Panc1 (cell line): ENCODE results near the gene TMEM256. TPM values are rescaled to one million over a fixed set of nuclear protein-coding genes. Genes with fewer than 3 reads are reported as not detected.

Source experiments
- ATAC-seq: fragments of 200-7000 bp; cut with Tn5 transposase; 2 replicates; pipeline ENCODE4 v1.9.1; 2020; ENCODE audit warnings: mild to moderate bottlenecking, moderate library complexity
- BruUV-seq: library from RNA; stranded (reverse); fragments of 400-500 nt; replicated peaks from 2 replicates; lab custom pipeline; 2021; lab: Mats Ljungman, UMichigan
- CTCF ChIA-PET: fragments of 300-600 bp; sonication (Branson Sonifier 250); formaldehyde crosslinking; loops from one replicate; lab custom pipeline; 2022; ENCODE audit warnings: antibody characterized with exemption; lab: Charles Lee
- POLR2A ChIA-PET: fragments of 300-600 bp; sonication (Branson Sonifier 250); formaldehyde crosslinking; loops from one replicate; lab custom pipeline; 2022; ENCODE audit warnings: antibody characterized with exemption; lab: Charles Lee
- DNase-seq: peaks from one replicate; pipeline ENCODE4 v3.0.0-alpha.2; 2010; ENCODE audit warnings: low read depth, low spot score
- H3K27ac ChIP-seq: 2 replicates; pipeline ENCODE4 v1.5.1; 2011; ENCODE audit warnings: mild to moderate bottlenecking, low read length, inconsistent platforms
- H3K27me3 ChIP-seq: fragments of 200-500 bp; sonication (Bioruptor generic); 2 replicates; pipeline ENCODE4 v1.6.0; 2014; ENCODE audit warnings: low read length, inconsistent platforms; ENCODE audit not compliant: control insufficient read depth, insufficient read depth
- H3K36me3 ChIP-seq: fragments of 200-500 bp; sonication (Bioruptor generic); 2 replicates; pipeline ENCODE4 v1.5.1; 2014; ENCODE audit warnings: inconsistent platforms, mild to moderate bottlenecking, low read length, moderate library complexity; ENCODE audit not compliant: control insufficient read depth, insufficient read depth
- H3K4me1 ChIP-seq: 2 replicates; pipeline ENCODE4 v1.5.1; 2011; ENCODE audit warnings: inconsistent platforms, mild to moderate bottlenecking, low read length, moderate library complexity; ENCODE audit not compliant: control insufficient read depth, insufficient read depth
- H3K4me3 ChIP-seq, 2 experiments: 2 replicates each; pipeline ENCODE4 v1.5.1; 2011 to 2012; ENCODE audit warnings: low read depth in 2 of 2, low read length in 2 of 2, mild to moderate bottlenecking in 2 of 2, inconsistent platforms in 1 of 2, moderate library complexity in 1 of 2
- H3K9me3 ChIP-seq: fragments of 200-500 bp; sonication (Bioruptor generic); 2 replicates; pipeline ENCODE4 v1.5.1; 2014; ENCODE audit warnings: low read depth, mild to moderate bottlenecking, inconsistent platforms, low read length, moderate library complexity; ENCODE audit not compliant: control insufficient read depth, insufficient read depth
- POLR2AphosphoS5 ChIP-seq: IDR thresholded peaks from 2 replicates; pipeline ENCODE4 v1.6.1; 2012; ENCODE audit warnings: mild to moderate bottlenecking, low read depth, low read length, moderate library complexity
- SIN3A ChIP-seq: IDR thresholded peaks from 2 replicates; pipeline ENCODE4 v1.6.1; 2012; ENCODE audit warnings: low read depth, mild to moderate bottlenecking, low read length, moderate library complexity, borderline replicate concordance; ENCODE audit not compliant: insufficient read depth
- TCF7L2 ChIP-seq: IDR thresholded peaks from 2 replicates; pipeline ENCODE4 v1.6.1; 2011; ENCODE audit warnings: mild to moderate bottlenecking, low read depth, low read length, inconsistent platforms
- in situ Hi-C: cut with HindIII; loops from 2 replicates; pipeline ENCODE4 v1.10.0; 2016; ENCODE audit warnings: low sequenced_read_pairs, low pct_unique_long_range_greater_than_20kb
- intact Hi-C: fragments of 100-400 bp; cut with micrococcal nuclease; formaldehyde crosslinking; loops from one replicate; pipeline ENCODE4 v1.10.0; 2022; ENCODE audit not compliant: unreplicated experiment
- total RNA-seq: library from RNA; stranded (reverse); gene quantifications from one replicate; pipeline ENCODE4 v1.2.1, GENCODE V29; 2021; ENCODE audit not compliant: unreplicated experiment
- TF ChIP-seq, protein P1 (sequence below): fragments of 450-650 bp; IDR thresholded peaks from 2 replicates; pipeline ENCODE4 v1.5.1; 2017; ENCODE audit warnings: mild to moderate bottlenecking
- TF ChIP-seq, protein P2 (sequence below), 2 experiments: IDR thresholded peaks; 2 replicates each; pipeline ENCODE4 v1.6.1; 2011 to 2012; ENCODE audit warnings: low read depth in 2 of 2, control low read depth in 1 of 2, low read length in 1 of 2, mild to moderate bottlenecking in 1 of 2, moderate library complexity in 1 of 2; ENCODE audit not compliant: insufficient read depth in 1 of 2

TMEM256 gene
- total RNA-seq, 1 experiment from 2014 or later, result 35.8 TPM

DNA sequence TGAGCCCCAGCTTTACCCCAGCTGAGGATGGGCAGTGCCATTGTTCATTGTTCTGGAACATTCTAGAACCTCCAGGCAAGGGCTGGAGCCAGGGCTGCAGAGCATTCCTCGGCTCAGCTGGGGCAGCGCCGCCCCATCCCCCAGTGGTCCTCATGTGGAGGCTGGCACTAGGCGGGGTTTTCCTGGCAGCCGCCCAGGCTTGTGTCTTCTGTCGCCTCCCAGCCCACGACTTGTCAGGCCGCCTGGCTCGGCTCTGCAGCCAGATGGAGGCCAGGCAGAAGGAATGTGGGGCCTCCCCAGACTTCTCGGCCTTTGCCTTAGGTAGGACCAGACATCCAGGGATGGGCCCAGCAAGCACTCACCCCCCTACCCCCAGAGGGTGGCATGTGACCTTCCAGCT, 48.8 kb downstream of the TMEM256 start, which contains the start of gene TMEM95:
Gene TMEM95 (plus strand): TSS at position 104 of the 400 bp plus-strand sequence. CDS start 49 bp downstream, at position 153.
- BruUV-seq, result no TSS peak
- DNase-seq (no peak), ATAC-seq (no peak)
- ChIA-PET POLR2A (no interaction called here), CTCF (interaction anchor here (1.0 to 2.2 kb wide), 3 partner anchors 39 to 205 kb away, joined by 4 to 11 read pairs (median 4); partner anchors contain the start of gene PLSCR3)
- in situ Hi-C loops (no loop called here), intact Hi-C loops (loop anchor here (10.0 kb wide), 1 partner anchor 80 kb away; the partner anchor contains the start of genes FGF11 and TMEM102)
- H3K4me1 ChIP-seq, result peaks cover 6% of the 10 kb centered on the region
- no peaks in the 10 kb centered on the region; the same call in 1 of the 2 replicates for H3K36me3 ChIP-seq
- no peaks in the 10 kb centered on the region for H3K27me3 ChIP-seq
- H3K27ac ChIP-seq, result no peak within 1 kb of the TSS
- no peak for TF ChIP-seq POLR2AphosphoS5
- no peak for TF ChIP-seq SIN3A
- TF ChIP-seq, protein P1, sequence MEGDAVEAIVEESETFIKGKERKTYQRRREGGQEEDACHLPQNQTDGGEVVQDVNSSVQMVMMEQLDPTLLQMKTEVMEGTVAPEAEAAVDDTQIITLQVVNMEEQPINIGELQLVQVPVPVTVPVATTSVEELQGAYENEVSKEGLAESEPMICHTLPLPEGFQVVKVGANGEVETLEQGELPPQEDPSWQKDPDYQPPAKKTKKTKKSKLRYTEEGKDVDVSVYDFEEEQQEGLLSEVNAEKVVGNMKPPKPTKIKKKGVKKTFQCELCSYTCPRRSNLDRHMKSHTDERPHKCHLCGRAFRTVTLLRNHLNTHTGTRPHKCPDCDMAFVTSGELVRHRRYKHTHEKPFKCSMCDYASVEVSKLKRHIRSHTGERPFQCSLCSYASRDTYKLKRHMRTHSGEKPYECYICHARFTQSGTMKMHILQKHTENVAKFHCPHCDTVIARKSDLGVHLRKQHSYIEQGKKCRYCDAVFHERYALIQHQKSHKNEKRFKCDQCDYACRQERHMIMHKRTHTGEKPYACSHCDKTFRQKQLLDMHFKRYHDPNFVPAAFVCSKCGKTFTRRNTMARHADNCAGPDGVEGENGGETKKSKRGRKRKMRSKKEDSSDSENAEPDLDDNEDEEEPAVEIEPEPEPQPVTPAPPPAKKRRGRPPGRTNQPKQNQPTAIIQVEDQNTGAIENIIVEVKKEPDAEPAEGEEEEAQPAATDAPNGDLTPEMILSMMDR, result no peak
- no peak for TF ChIP-seq TCF7L2
- TF ChIP-seq, protein P2, sequence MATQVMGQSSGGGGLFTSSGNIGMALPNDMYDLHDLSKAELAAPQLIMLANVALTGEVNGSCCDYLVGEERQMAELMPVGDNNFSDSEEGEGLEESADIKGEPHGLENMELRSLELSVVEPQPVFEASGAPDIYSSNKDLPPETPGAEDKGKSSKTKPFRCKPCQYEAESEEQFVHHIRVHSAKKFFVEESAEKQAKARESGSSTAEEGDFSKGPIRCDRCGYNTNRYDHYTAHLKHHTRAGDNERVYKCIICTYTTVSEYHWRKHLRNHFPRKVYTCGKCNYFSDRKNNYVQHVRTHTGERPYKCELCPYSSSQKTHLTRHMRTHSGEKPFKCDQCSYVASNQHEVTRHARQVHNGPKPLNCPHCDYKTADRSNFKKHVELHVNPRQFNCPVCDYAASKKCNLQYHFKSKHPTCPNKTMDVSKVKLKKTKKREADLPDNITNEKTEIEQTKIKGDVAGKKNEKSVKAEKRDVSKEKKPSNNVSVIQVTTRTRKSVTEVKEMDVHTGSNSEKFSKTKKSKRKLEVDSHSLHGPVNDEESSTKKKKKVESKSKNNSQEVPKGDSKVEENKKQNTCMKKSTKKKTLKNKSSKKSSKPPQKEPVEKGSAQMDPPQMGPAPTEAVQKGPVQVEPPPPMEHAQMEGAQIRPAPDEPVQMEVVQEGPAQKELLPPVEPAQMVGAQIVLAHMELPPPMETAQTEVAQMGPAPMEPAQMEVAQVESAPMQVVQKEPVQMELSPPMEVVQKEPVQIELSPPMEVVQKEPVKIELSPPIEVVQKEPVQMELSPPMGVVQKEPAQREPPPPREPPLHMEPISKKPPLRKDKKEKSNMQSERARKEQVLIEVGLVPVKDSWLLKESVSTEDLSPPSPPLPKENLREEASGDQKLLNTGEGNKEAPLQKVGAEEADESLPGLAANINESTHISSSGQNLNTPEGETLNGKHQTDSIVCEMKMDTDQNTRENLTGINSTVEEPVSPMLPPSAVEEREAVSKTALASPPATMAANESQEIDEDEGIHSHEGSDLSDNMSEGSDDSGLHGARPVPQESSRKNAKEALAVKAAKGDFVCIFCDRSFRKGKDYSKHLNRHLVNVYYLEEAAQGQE (IDR thresholded peaks at IDR 0.05; ENCODE audit: insufficient read depth in 1 of 2, low read depth in 2 of 2, low read length in 1 of 2), result no peak
- no peak within 1 kb of the TSS for H3K4me3 ChIP-seq
- H3K9me3 ChIP-seq, result no peaks in the 10 kb centered on the region

DNA sequence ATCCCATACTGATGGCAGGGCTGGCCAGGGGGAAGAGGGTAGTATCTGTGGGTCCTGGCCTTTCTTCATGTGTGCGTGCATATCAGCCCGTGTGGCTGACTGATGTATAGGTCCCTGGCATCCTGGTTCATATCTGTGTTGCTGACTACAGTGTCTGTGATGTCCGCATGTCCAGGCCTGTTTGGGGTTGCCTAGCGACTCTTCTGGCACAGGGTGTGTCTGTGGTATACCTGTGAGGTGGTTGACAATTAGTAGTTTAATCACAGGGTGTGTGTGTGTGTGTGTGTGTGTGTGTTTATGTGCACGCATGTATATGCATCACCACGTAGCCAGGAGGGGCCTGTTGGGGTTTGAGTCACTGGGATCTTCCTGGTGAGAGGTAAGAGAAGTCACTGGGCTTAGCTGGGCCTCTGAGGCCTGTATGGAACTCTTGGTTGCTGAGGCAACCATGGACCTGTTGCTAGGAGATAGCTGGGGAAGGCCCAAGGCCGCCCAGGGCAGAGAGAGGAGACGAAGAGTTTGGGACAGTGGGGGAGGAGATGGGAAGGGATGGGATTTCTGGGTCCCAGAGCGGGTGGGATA, 49.5 kb downstream of the TMEM256 start:
- in situ Hi-C loops, result no loop called here
- intact Hi-C loops, result loop anchor here (10.0 kb wide), 1 partner anchor 80 kb away; the partner anchor contains the start of genes FGF11 and TMEM102
- peaks cover 9% of the 10 kb centered on the region for H3K4me1 ChIP-seq
- CTCF ChIA-PET, result interaction anchor here (1.2 kb wide), 2 partner anchors 83 to 206 kb away, joined by 3 to 4 read pairs; no protein-coding TSS in a partner anchor
- H3K9me3 ChIP-seq, result no peaks in the 10 kb centered on the region
- no peak for DNase-seq
- BruUV-seq, result no TSS peak
- no peak for ATAC-seq
- no peaks in the 10 kb centered on the region; the same call in 1 of the 2 replicates for H3K36me3 ChIP-seq
- H3K27ac ChIP-seq, result no peak overlapping the region
- TF ChIP-seq POLR2AphosphoS5, result no peak
- TF ChIP-seq, protein P2 (IDR thresholded peaks at IDR 0.05; ENCODE audit: insufficient read depth in 1 of 2, low read depth in 2 of 2, low read length in 1 of 2), result no peak
- TF ChIP-seq SIN3A, result no peak
- TF ChIP-seq TCF7L2, result no peak
- TF ChIP-seq, protein P1, result no peak
- POLR2A ChIA-PET, result interaction anchor here (1.4 kb wide), 1 partner anchor 81 kb away, joined by 4 read pairs; the partner anchor contains the start of gene TMEM102
- H3K4me3 ChIP-seq, result no peak overlapping the region
- H3K27me3 ChIP-seq, result no peaks in the 10 kb centered on the region
